WTC11 (cell line): ENCODE data around the gene RPS15. TPM values are rescaled to one million over a fixed set of nuclear protein-coding genes. Genes with fewer than 3 reads are reported as not detected.

Experiments
- ATAC-seq: fragments of 200-7000 bp; cut with Tn5 transposase; 2 replicates; pipeline ENCODE4 v1.10.0; 2021; ENCODE audit warnings: mild to moderate bottlenecking, moderate library complexity
- CTCF ChIA-PET: fragments of 300-600 bp; sonication (Branson Sonifier 250); formaldehyde crosslinking; loops from one replicate; lab custom pipeline; 2021; ENCODE audit warnings: antibody characterized with exemption; lab: Charles Lee
- POLR2A ChIA-PET: fragments of 350-600 bp; sonication (Branson Sonifier 250); formaldehyde crosslinking; loops from one replicate; lab custom pipeline; 2021; ENCODE audit warnings: antibody characterized with exemption; lab: Charles Lee
- DNase-seq: peaks from one replicate; pipeline ENCODE4 v3.0.0; 2021; ENCODE audit warnings: low spot score
- H3K27ac Mint-ChIP-seq: 2 replicates; pipeline ENCODE4 v1.8.0; 2021; ENCODE audit warnings: mixed read lengths
- H3K27me3 Mint-ChIP-seq: 2 replicates; pipeline ENCODE4 v1.8.0; 2021; ENCODE audit warnings: low read depth, mild to moderate bottlenecking, moderate library complexity, mixed read lengths
- H3K36me3 Mint-ChIP-seq: 2 replicates; pipeline ENCODE4 v1.8.0; 2021; ENCODE audit warnings: mixed read lengths
- H3K4me1 Mint-ChIP-seq: 2 replicates; pipeline ENCODE4 v1.8.0; 2022; ENCODE audit warnings: mixed read lengths
- H3K4me3 Mint-ChIP-seq: 2 replicates; pipeline ENCODE4 v1.8.0; 2021; ENCODE audit warnings: mild to moderate bottlenecking, moderate library complexity, mixed read lengths
- H3K9me3 Mint-ChIP-seq: 2 replicates; pipeline ENCODE4 v1.8.0; 2021; ENCODE audit warnings: mixed read lengths
- AFF4 ChIP-seq: sonication (generic); formaldehyde crosslinking; IDR thresholded peaks from 2 replicates; pipeline ENCODE4 v1.8.1; 2023; ENCODE audit warnings: mild to moderate bottlenecking, missing genetic modification reagents, borderline replicate concordance
- ATF2 ChIP-seq: sonication (generic); formaldehyde crosslinking; IDR thresholded peaks from 2 replicates; pipeline ENCODE4 v1.8.1; 2022; ENCODE audit warnings: low read depth, missing genetic modification reagents, borderline replicate concordance
- CBFB ChIP-seq: sonication (generic); formaldehyde crosslinking; IDR thresholded peaks from 2 replicates; pipeline ENCODE4 v1.8.1; 2022; ENCODE audit warnings: mild to moderate bottlenecking, low read depth, missing genetic modification reagents
- CDX4 ChIP-seq: fragments of 250-450 bp; sonication (Bioruptor Pico); IDR thresholded peaks from 2 replicates; pipeline ENCODE4 v1.9.0; 2021; ENCODE audit warnings: moderate library complexity, mild to moderate bottlenecking, inconsistent platforms, borderline replicate concordance
- CREB1 ChIP-seq: sonication (generic); formaldehyde crosslinking; IDR thresholded peaks from 2 replicates; pipeline ENCODE4 v1.8.0; 2023; ENCODE audit warnings: mild to moderate bottlenecking, missing genetic modification reagents
- CREM ChIP-seq: sonication (generic); formaldehyde crosslinking; IDR thresholded peaks from 2 replicates; pipeline ENCODE4 v1.8.1; 2022; ENCODE audit warnings: mild to moderate bottlenecking, missing genetic modification reagents, moderate library complexity
- MXD4 ChIP-seq: fragments of 250-450 bp; sonication (Bioruptor Pico); IDR thresholded peaks from 2 replicates; pipeline ENCODE4 v1.8.0; 2021; ENCODE audit warnings: mild to moderate bottlenecking, moderate library complexity, borderline replicate concordance
- NFATC4 ChIP-seq: fragments of 250-450 bp; sonication (Bioruptor Pico); IDR thresholded peaks from 2 replicates; pipeline ENCODE4 v1.9.0; 2021; ENCODE audit warnings: mild to moderate bottlenecking
- NR3C1 ChIP-seq: sonication (generic); formaldehyde crosslinking; conservative IDR thresholded peaks from 2 replicates; pipeline ENCODE4 v1.8.1; 2023; ENCODE audit warnings: low read depth, mild to moderate bottlenecking, missing genetic modification reagents
- TCF7 ChIP-seq: sonication (generic); formaldehyde crosslinking; IDR thresholded peaks from 2 replicates; pipeline ENCODE4 v1.8.0; 2022; ENCODE audit warnings: mild to moderate bottlenecking, low read depth, missing genetic modification reagents, moderate library complexity
- TEAD1 ChIP-seq: sonication (generic); formaldehyde crosslinking; IDR thresholded peaks from 2 replicates; pipeline ENCODE4 v1.8.0; 2022; ENCODE audit warnings: mild to moderate bottlenecking, missing genetic modification reagents
- USF2 ChIP-seq: sonication (generic); formaldehyde crosslinking; IDR thresholded peaks from 2 replicates; pipeline ENCODE4 v1.8.1; 2023; ENCODE audit warnings: mild to moderate bottlenecking, missing genetic modification reagents, moderate library complexity
- ZNF263 ChIP-seq: sonication (generic); formaldehyde crosslinking; IDR thresholded peaks from 2 replicates; pipeline ENCODE4 v1.8.1; 2022; ENCODE audit warnings: low read depth, mild to moderate bottlenecking, moderate library complexity, missing genetic modification reagents
- ZSCAN18 ChIP-seq: fragments of 250-450 bp; sonication (Bioruptor Pico); IDR thresholded peaks from 2 replicates; pipeline ENCODE4 v2.1.2; 2022; ENCODE audit warnings: mild to moderate bottlenecking, moderate library complexity
- total RNA-seq: library from RNA; stranded (reverse); gene quantifications from 3 replicates; pipeline ENCODE4 v1.2.3, GENCODE V29; 2021
- TF ChIP-seq, protein P1 (sequence below): fragments of 250-450 bp; sonication (Bioruptor Pico); IDR thresholded peaks from 2 replicates; pipeline ENCODE4 v1.9.0; 2021; ENCODE audit warnings: mild to moderate bottlenecking
- TF ChIP-seq, protein P2 (sequence below): sonication (generic); formaldehyde crosslinking; IDR thresholded peaks from 2 replicates; pipeline ENCODE4 v1.8.0; 2022; ENCODE audit warnings: mild to moderate bottlenecking, missing genetic modification reagents
- TF ChIP-seq, protein P3 (sequence below): sonication (generic); formaldehyde crosslinking; IDR thresholded peaks from 2 replicates; pipeline ENCODE4 v1.8.1; 2023; ENCODE audit warnings: mild to moderate bottlenecking, missing genetic modification reagents, moderate library complexity

Gene RPS15
- total RNA-seq, 1 experiment from 2014 or later = 1,932 TPM

- no peak for TF ChIP-seq AFF4 (CRISPR knock-in tag)
These were observed 27.4 kb upstream of the RPS15 start (continued) for GRCh38 chr19:1410789-1411188.

- Mint-ChIP-seq H3K4me3 (no peak overlapping the region), H3K9me3 (no peaks in the 10 kb centered on the region), H3K36me3 (peaks cover 27% of the 10 kb centered on the region), H3K27me3 (no peaks in the 10 kb centered on the region)
- ATAC-seq (no peak), DNase-seq (no peak)
- TF ChIP-seq CREM (no peak), TEAD1 (CRISPR knock-in tag) (no peak), NR3C1 (CRISPR knock-in tag) (no peak), ATF2 (no peak), ZNF263 (no peak), TCF7 (CRISPR knock-in tag) (no peak), CREB1 (CRISPR knock-in tag) (no peak), CBFB (CRISPR knock-in tag) (no peak), NFATC4 (no peak), ZSCAN18 (no peak), CDX4 (CRISPR knock-in tag) (no peak), MXD4 (CRISPR knock-in tag) (no peak), USF2 (no peak)
- TF ChIP-seq, protein P1, sequence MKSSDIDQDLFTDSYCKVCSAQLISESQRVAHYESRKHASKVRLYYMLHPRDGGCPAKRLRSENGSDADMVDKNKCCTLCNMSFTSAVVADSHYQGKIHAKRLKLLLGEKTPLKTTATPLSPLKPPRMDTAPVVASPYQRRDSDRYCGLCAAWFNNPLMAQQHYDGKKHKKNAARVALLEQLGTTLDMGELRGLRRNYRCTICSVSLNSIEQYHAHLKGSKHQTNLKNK (CRISPR knock-in tag) = no peak
- TF ChIP-seq, protein P2, sequence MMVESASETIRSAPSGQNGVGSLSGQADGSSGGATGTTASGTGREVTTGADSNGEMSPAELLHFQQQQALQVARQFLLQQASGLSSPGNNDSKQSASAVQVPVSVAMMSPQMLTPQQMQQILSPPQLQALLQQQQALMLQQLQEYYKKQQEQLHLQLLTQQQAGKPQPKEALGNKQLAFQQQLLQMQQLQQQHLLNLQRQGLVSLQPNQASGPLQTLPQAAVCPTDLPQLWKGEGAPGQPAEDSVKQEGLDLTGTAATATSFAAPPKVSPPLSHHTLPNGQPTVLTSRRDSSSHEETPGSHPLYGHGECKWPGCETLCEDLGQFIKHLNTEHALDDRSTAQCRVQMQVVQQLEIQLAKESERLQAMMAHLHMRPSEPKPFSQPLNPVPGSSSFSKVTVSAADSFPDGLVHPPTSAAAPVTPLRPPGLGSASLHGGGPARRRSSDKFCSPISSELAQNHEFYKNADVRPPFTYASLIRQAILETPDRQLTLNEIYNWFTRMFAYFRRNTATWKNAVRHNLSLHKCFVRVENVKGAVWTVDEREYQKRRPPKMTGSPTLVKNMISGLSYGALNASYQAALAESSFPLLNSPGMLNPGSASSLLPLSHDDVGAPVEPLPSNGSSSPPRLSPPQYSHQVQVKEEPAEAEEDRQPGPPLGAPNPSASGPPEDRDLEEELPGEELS (CRISPR knock-in tag) = no peak
- TF ChIP-seq, protein P3, sequence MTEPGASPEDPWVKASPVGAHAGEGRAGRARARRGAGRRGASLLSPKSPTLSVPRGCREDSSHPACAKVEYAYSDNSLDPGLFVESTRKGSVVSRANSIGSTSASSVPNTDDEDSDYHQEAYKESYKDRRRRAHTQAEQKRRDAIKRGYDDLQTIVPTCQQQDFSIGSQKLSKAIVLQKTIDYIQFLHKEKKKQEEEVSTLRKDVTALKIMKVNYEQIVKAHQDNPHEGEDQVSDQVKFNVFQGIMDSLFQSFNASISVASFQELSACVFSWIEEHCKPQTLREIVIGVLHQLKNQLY = no peak
- TF ChIP-seq, all 79 proteins: peak for 0
- peaks cover 65% of the 10 kb centered on the region for H3K4me1 Mint-ChIP-seq
- ChIA-PET POLR2A (no interaction called here), CTCF (no interaction called here)
- H3K27ac Mint-ChIP-seq = peak overlapping the region; percentile 95
These were observed 26.7 kb upstream of the RPS15 start for GRCh38 chr19:1411255-1412191.
